ENCODE data around the gene MYOM3.

DNA sequence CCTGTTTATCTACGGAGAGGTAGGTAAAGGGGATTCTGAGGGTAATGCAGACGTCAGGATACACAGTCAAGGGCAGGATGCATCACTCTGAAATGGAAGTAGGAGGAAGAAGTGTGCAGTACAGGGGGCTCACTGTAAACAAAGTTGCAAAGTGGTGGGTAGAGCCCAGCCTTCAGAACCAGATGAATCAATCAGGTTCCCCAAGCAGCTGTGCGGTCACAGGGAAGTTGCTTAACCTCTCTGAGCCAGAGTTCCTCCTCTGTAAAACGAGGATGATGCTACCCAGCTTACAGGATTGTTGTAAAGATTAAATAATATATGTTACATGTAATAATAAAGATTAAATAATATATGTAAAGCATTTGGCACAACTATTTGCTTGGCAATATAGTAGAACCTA, 13.5 kb upstream of the MYOM3 start:
- TF ChIP-seq, protein P1, sequence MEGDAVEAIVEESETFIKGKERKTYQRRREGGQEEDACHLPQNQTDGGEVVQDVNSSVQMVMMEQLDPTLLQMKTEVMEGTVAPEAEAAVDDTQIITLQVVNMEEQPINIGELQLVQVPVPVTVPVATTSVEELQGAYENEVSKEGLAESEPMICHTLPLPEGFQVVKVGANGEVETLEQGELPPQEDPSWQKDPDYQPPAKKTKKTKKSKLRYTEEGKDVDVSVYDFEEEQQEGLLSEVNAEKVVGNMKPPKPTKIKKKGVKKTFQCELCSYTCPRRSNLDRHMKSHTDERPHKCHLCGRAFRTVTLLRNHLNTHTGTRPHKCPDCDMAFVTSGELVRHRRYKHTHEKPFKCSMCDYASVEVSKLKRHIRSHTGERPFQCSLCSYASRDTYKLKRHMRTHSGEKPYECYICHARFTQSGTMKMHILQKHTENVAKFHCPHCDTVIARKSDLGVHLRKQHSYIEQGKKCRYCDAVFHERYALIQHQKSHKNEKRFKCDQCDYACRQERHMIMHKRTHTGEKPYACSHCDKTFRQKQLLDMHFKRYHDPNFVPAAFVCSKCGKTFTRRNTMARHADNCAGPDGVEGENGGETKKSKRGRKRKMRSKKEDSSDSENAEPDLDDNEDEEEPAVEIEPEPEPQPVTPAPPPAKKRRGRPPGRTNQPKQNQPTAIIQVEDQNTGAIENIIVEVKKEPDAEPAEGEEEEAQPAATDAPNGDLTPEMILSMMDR (IDR thresholded peaks at IDR 0.05): no peak
- TF ChIP-seq POLR2AphosphoS5 (IDR thresholded peaks at IDR 0.05): no peak

All from prostate gland (tissue), 2 donors.